ENCODE results near the gene CDH4.

Gene CDH4

GRCh38 chr20:61557621-61558020 lies 305.6 kb downstream of the CDH4 start:
- ChIA-PET CTCF (interaction anchor here (0.5 kb wide), 1 partner anchor 318 kb away, joined by 3 read pairs; no protein-coding TSS in a partner anchor), POLR2A (no interaction called here)

DNA sequence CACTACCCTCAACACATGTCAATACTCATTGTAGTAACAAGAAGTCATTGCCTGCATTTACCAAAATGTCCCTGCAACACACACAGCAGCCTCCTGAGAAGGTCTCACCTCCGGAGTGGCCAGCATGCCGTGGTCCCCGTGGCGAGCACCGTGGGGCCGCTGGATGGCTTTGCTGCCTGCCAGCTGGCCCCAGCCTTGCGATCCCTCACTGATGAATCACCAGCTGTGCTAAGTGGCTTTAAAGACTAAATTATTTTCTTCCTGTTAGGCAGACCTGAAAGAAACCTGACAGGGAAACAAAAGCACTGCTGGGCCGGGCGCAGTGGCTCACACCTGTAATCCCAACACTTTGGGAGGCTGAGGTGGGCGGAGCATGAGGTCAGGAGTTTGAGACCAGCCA lies 306.7 kb downstream of the CDH4 start:
- Histone ChIP-seq H3K36me3 (ENCODE audit: control insufficient read depth in 2 of 2, insufficient read depth in 1 of 2, low read length in 2 of 2) (no peaks in the 10 kb centered on the region), H3K4me3 (ENCODE audit: low read depth, low read length) (no peak overlapping the region), H3K27ac (ENCODE audit: extremely low read depth, low read depth, low read length) (no peak overlapping the region), H3K9me3 (ENCODE audit: control insufficient read depth, insufficient read depth, low read depth, low read length) (no peaks in the 10 kb centered on the region), H3K4me1 (ENCODE audit: control insufficient read depth, insufficient read depth, low read length) (no peaks in the 10 kb centered on the region)
- ChIA-PET CTCF (no interaction called here), POLR2A (no interaction called here)
- TF ChIP-seq REPIN1 (tag by site-specific recombination; IDR thresholded peaks at IDR 0.05; ENCODE audit: low read depth) = no peak
- peak; percentile 28; the same call in 1 of the 2 replicates for TF ChIP-seq ZIC2 (tag by site-specific recombination; IDR thresholded peaks at IDR 0.05)
- no peak for TF ChIP-seq ZNF830 (tag by site-specific recombination; IDR thresholded peaks at IDR 0.05; ENCODE audit: low read depth)
- TF ChIP-seq YY1 (tag by site-specific recombination; IDR thresholded peaks at IDR 0.05) = no peak

More at GRCh38 chr20:61557621-61558020, 305.6 kb downstream of the CDH4 start:
- H3K4me1 ChIP-seq (ENCODE audit: control insufficient read depth, insufficient read depth, low read length) = no peaks in the 10 kb centered on the region
- H3K9me3 ChIP-seq (ENCODE audit: control insufficient read depth, insufficient read depth, low read depth, low read length) = no peaks in the 10 kb centered on the region
- no peak overlapping the region for H3K4me3 ChIP-seq (ENCODE audit: low read depth, low read length)
- TF ChIP-seq ZBTB11 (tag by site-specific recombination; conservative IDR thresholded peaks at IDR 0.05; ENCODE audit: low read depth) = no peak
- no peak for TF ChIP-seq ZSCAN16 (tag by site-specific recombination; IDR thresholded peaks at IDR 0.05)
- TF ChIP-seq ZNF560 (tag by site-specific recombination; IDR thresholded peaks at IDR 0.05; ENCODE audit: borderline replicate concordance) = no peak
- TF ChIP-seq RBAK (tag by site-specific recombination; IDR thresholded peaks at IDR 0.05) = no peak
- no peak for TF ChIP-seq KLF9 (tag by site-specific recombination; IDR thresholded peaks at IDR 0.05; ENCODE audit: low read depth)
- TF ChIP-seq, protein P1, sequence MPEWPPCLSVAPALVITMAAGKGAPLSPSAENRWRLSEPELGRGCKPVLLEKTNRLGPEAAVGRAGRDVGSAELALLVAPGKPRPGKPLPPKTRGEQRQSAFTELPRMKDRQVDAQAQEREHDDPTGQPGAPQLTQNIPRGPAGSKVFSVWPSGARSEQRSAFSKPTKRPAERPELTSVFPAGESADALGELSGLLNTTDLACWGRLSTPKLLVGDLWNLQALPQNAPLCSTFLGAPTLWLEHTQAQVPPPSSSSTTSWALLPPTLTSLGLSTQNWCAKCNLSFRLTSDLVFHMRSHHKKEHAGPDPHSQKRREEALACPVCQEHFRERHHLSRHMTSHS (tag by site-specific recombination; IDR thresholded peaks at IDR 0.05) = no peak
- TF ChIP-seq, protein P2, sequence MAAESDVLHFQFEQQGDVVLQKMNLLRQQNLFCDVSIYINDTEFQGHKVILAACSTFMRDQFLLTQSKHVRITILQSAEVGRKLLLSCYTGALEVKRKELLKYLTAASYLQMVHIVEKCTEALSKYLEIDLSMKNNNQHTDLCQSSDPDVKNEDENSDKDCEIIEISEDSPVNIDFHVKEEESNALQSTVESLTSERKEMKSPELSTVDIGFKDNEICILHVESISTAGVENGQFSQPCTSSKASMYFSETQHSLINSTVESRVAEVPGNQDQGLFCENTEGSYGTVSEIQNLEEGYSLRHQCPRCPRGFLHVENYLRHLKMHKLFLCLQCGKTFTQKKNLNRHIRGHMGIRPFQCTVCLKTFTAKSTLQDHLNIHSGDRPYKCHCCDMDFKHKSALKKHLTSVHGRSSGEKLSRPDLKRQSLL (tag by site-specific recombination; IDR thresholded peaks at IDR 0.05) = no peak
- no peak for TF ChIP-seq ZNF544 (tag by site-specific recombination; IDR thresholded peaks at IDR 0.05)
- TF ChIP-seq ZNF132 (tag by site-specific recombination; IDR thresholded peaks at IDR 0.05; ENCODE audit: borderline replicate concordance) = no peak
- TF ChIP-seq SP7 (tag by site-specific recombination; IDR thresholded peaks at IDR 0.05) = no peak
- no peak for TF ChIP-seq ZSCAN18 (tag by site-specific recombination; IDR thresholded peaks at IDR 0.05)
- no peak for TF ChIP-seq ZNF18 (tag by site-specific recombination; IDR thresholded peaks at IDR 0.05)
- TF ChIP-seq TRIM28 (IDR thresholded peaks at IDR 0.05; ENCODE audit: borderline replicate concordance, low read length) = no peak
- no peak for TF ChIP-seq KLF8 (tag by site-specific recombination; IDR thresholded peaks at IDR 0.05)
- no peak overlapping the region for H3K27ac ChIP-seq (ENCODE audit: extremely low read depth, low read depth, low read length)
- H3K36me3 ChIP-seq (ENCODE audit: control insufficient read depth in 2 of 2, insufficient read depth in 1 of 2, low read length in 2 of 2) = no peaks in the 10 kb centered on the region
